Omental fat pad (tissue), 4 donors: Measurements from ENCODE around the gene FER. TPM values are rescaled to one million over a fixed set of nuclear protein-coding genes. Genes with fewer than 3 reads are reported as not detected.
"Not testable (repeated sequence)": the region's sequence is repeated elsewhere in the genome, so short reads cannot be mapped to it uniquely, and the experiment has no call there.

Source experiments
- ATAC-seq: fragments of 150-250 bp; one replicate; pipeline ENCODE4 v1.9.1; 2016; ENCODE audit warnings: mild to moderate bottlenecking, moderate library complexity; ENCODE audit not compliant: low FRiP score
- DNase-seq: peaks from one replicate; pipeline ENCODE4 v3.0.0-alpha.2; 2019; ENCODE audit warnings: low spot score
- total RNA-seq, 4 donors: library from RNA; depleted of rRNA; stranded (reverse); fragments of >200 nt; gene quantifications; one replicate each; pipeline ENCODE4 v1.1.0, GENCODE V29; 2016
- TF ChIP-seq, protein P1 (sequence below), 3 donors: fragments of 450-650 bp; IDR thresholded peaks; one replicate each; pipeline ENCODE4 v1.5.1; 2016 to 2017; ENCODE audit warnings: antibody characterized with exemption in 3 of 3, mild to moderate bottlenecking in 3 of 3, moderate library complexity in 2 of 3

Gene FER
- total RNA-seq, 4 donors from 2014 or later: 25.2 to 33.1 (median 29.5) TPM

DNA sequence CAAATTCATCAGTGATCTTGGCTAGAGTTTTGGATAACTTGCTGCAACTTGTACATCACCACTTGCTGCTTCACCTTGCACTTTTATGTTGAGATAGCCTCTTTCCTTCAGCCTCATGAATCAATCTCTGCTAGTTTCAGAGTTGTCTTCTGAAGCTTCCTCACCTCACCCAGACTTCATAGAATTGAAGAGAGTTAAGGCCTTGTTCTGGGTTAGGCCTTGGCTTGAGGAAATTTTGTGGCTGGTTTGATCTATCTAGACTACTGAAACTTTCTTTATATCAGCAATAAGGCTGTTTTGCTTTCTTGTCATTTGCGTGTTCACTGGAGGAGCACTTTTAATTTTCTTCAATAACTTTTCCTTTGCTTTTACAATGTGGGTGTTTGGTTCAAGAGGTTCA lies 12.8 kb downstream of the FER start:
- ATAC-seq: no peak
- TF ChIP-seq, protein P1, sequence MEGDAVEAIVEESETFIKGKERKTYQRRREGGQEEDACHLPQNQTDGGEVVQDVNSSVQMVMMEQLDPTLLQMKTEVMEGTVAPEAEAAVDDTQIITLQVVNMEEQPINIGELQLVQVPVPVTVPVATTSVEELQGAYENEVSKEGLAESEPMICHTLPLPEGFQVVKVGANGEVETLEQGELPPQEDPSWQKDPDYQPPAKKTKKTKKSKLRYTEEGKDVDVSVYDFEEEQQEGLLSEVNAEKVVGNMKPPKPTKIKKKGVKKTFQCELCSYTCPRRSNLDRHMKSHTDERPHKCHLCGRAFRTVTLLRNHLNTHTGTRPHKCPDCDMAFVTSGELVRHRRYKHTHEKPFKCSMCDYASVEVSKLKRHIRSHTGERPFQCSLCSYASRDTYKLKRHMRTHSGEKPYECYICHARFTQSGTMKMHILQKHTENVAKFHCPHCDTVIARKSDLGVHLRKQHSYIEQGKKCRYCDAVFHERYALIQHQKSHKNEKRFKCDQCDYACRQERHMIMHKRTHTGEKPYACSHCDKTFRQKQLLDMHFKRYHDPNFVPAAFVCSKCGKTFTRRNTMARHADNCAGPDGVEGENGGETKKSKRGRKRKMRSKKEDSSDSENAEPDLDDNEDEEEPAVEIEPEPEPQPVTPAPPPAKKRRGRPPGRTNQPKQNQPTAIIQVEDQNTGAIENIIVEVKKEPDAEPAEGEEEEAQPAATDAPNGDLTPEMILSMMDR (IDR thresholded peaks at IDR 0.05): no peak
- no peak for DNase-seq

DNA sequence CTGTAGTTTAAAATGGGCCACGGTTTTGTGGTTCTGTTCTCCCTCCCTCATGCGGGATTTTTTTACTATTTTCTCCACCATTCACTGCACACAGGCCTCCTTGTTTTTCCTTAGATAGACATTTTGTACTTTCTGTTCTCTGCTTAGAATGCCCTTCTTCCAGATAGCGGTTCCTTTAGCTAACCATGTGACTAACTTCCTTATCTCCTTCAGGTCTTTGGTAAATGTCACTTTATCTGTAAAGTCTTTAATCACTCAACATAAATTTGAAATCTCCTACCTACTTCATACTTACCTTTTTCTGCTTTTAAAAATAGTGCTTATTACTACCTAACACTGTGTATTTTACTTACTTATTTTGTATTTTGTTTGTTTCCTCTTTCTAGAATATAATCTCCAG lies 15.0 kb downstream of the FER start:
- TF ChIP-seq, protein P1 (IDR thresholded peaks at IDR 0.05): no peak
- no peak for DNase-seq
- ATAC-seq: no peak

DNA sequence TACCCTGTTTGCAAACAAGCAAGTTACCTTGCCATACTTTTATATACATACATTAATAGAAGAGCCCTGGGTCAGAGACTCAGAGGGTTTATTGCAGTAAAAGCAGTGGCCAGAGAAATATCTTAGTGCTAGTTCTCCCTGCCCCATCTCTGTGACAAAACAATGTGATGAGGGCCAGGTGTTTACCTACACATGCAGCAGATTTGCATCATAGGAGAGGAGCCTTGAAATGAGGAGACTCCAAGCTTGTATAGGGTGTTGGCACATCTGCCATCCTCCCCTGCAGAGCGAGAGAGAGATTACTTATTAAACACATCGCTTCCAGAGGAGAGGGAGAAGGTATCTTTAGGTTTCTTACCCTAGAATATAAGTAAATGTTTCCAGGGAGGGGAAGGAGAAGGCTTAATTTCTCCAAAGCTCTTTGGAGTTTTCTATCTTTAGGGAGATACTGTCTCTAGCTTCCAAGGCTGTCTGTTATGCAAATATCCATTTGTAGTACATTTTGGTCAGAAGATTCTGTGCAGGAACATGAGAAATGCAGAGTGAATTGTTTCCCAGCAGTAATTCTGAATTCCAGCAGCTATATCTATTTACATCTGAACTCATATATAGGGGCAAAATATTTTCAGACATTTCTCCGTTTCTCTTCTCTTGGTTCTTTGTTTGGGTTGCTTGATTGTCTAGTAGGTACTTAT lies 15.7 kb downstream of the FER start:
- DNase-seq (no peak), ATAC-seq (no peak)
- TF ChIP-seq, protein P1 (IDR thresholded peaks at IDR 0.05): no peak

DNA sequence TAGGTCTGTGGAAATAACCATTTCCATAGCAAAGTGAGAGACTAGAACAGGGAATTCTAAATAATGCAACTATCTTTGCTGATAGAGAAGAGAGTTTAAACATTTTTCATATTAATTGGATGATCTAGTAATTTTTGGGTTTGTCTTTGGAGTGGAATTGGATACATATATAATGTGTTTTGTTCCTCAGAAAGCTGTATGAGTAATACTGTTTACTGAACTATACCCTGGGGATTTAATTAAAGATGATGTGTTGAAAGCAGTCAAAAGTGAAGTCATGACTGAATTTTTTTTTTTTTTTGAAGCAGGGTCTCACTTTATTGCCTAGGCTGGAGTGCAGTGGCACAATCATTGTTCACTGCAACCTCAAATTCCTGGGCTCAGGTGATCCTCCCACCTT lies 17.9 kb downstream of the FER start:
- DNase-seq (no peak), ATAC-seq (no peak)
- TF ChIP-seq, protein P1 (IDR thresholded peaks at IDR 0.05): no peak

DNA sequence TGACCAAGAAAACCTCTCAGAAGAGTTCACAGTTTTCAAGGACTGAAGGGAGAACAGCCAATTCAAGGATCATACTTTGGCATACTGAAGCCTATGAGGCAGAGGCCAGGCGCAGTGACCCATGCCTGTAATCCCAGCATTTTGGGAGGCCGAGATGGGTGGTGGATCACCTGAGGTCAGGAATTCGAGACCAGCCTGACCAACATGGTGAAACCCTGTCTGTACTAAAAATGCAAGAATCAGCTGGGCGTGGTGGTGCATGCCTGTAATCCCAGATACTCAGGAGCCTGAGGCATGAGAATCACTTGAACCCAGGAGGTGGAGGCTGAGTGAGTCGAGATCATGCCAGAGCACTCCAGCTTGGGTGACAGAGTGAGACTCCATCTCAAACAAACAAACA lies 19.2 kb downstream of the FER start:
- not testable (repeated sequence) for DNase-seq, ATAC-seq

DNA sequence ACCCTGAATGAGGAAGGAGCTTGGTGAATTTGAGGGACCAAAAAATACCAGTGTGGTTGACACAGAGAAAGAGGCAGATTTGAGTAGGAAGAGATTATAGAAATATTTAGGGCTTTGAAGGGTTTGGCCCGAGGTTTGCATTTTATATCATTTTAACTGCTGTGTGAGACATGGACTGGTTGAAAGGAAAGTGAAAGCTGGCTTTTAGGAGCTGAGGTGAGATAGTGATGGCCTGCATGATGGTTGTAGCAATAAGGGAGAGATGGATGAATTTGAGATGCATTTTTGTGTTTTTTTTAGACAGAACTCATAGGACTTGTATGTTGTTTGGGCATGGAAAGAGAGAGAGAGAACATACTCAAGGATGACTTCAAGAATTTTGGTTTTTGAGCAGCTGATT lies 21.7 kb downstream of the FER start:
- ATAC-seq: no peak
- TF ChIP-seq, protein P1 (IDR thresholded peaks at IDR 0.05): no peak
- no peak for DNase-seq

DNA sequence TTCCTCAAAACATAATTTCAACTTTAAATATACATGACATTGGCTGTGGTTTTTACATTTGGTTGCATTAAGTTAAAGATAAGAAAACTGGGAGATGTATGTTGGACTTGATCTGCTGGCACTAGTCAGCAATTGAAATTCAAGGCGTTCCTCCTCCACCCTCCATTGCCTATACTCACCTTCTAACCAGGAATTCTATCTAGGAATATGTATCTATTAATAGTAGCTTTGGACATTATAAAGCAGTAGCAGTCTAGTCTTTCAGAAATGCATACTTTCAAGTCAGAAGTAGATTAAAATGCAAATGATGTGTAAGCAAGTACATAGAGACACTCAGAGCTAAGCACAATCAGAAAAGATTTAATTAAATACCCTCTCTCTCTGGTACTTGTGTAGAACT lies 24.9 kb downstream of the FER start:
- no peak for DNase-seq
- TF ChIP-seq, protein P1 (IDR thresholded peaks at IDR 0.05): no peak
- no peak for ATAC-seq
